SU-DHL-6 (cell line): ENCODE measurements around the gene C15orf61.

Source experiments
- H2AFZ ChIP-seq: fragments of 200-600 bp; sonication (generic); 2 replicates; pipeline ENCODE4 v1.6.1; 2014; ENCODE audit warnings: low read depth, mild to moderate bottlenecking, moderate library complexity, mixed read lengths, antibody characterized with exemption, low read length; ENCODE audit not compliant: severe bottlenecking
- H3F3A ChIP-seq: fragments of 200-600 bp; shearing (Covaris generic); 2 replicates; pipeline ENCODE4 v1.6.0; 2016; ENCODE audit warnings: antibody characterized with exemption, mild to moderate bottlenecking; ENCODE audit not compliant: insufficient read depth
- H3K27ac ChIP-seq: fragments of 200-600 bp; sonication (generic); 2 replicates; pipeline ENCODE4 v1.5.1; 2016; ENCODE audit warnings: low read depth, mild to moderate bottlenecking, low read length, moderate library complexity, mixed read lengths
- H3K27me3 ChIP-seq: fragments of 200-600 bp; sonication (generic), shearing (Covaris generic); 2 replicates; pipeline ENCODE4 v1.6.0; 2014; ENCODE audit warnings: mild to moderate bottlenecking, low read length
- H3K36me3 ChIP-seq: fragments of 200-600 bp; sonication (generic); 2 replicates; pipeline ENCODE4 v1.6.1; 2014; ENCODE audit warnings: mild to moderate bottlenecking, low read length, mixed read lengths
- H3K4me2 ChIP-seq: fragments of 300-600, 200-600 bp; shearing (Covaris generic), sonication (generic); 2 replicates; pipeline ENCODE4 v1.6.0; 2014; ENCODE audit warnings: low read length, low read depth, mild to moderate bottlenecking; ENCODE audit not compliant: poor library complexity, severe bottlenecking
- H3K4me3 ChIP-seq: fragments of 200-600 bp; sonication (generic); 2 replicates; pipeline ENCODE4 v1.5.1; 2014; ENCODE audit warnings: antibody characterized with exemption, low read length, mild to moderate bottlenecking, mixed read lengths; ENCODE audit not compliant: insufficient read depth, poor library complexity, severe bottlenecking
- H3K79me2 ChIP-seq: fragments of 200-600 bp; sonication (generic); 2 replicates; pipeline ENCODE4 v1.6.1; 2014; ENCODE audit warnings: mild to moderate bottlenecking, low read length, moderate library complexity; ENCODE audit not compliant: insufficient read depth
- H3K9ac ChIP-seq: fragments of 200-600 bp; sonication (generic); 2 replicates; pipeline ENCODE4 v1.7.0; 2014; ENCODE audit warnings: mild to moderate bottlenecking, low read length
- H3K9me2 ChIP-seq: fragments of 200-600 bp; sonication (generic); replicated peaks from 2 replicates; pipeline ENCODE4 v1.6.1; 2014; ENCODE audit warnings: low read length; ENCODE audit not compliant: insufficient read depth
- H3K9me3 ChIP-seq: fragments of 200-600 bp; sonication (generic); 2 replicates; pipeline ENCODE4 v1.6.1; 2014; ENCODE audit warnings: low read length, mixed read lengths; ENCODE audit not compliant: insufficient read depth
- H4K20me1 ChIP-seq: fragments of 200-600 bp; sonication (generic); 2 replicates; pipeline ENCODE4 v1.6.1; 2014; ENCODE audit warnings: low read depth, mild to moderate bottlenecking, antibody characterized with exemption, low read length, moderate library complexity, mixed read lengths
- CTCF ChIP-seq: fragments of 200-600 bp; sonication (generic); IDR thresholded peaks from one replicate; pipeline ENCODE4 v1.5.1; 2017; ENCODE audit warnings: antibody characterized with exemption, mild to moderate bottlenecking, low read length, moderate library complexity; ENCODE audit not compliant: insufficient read depth, poor library complexity, severe bottlenecking
- EZH2phosphoT487 ChIP-seq: fragments of 200-600 bp; sonication (generic), shearing (Covaris generic); conservative IDR thresholded peaks from 2 replicates; pipeline ENCODE4 v1.6.1; 2018; ENCODE audit warnings: mild to moderate bottlenecking, antibody characterized with exemption, low read length, moderate library complexity, mixed read lengths

Gene C15orf61

DNA sequence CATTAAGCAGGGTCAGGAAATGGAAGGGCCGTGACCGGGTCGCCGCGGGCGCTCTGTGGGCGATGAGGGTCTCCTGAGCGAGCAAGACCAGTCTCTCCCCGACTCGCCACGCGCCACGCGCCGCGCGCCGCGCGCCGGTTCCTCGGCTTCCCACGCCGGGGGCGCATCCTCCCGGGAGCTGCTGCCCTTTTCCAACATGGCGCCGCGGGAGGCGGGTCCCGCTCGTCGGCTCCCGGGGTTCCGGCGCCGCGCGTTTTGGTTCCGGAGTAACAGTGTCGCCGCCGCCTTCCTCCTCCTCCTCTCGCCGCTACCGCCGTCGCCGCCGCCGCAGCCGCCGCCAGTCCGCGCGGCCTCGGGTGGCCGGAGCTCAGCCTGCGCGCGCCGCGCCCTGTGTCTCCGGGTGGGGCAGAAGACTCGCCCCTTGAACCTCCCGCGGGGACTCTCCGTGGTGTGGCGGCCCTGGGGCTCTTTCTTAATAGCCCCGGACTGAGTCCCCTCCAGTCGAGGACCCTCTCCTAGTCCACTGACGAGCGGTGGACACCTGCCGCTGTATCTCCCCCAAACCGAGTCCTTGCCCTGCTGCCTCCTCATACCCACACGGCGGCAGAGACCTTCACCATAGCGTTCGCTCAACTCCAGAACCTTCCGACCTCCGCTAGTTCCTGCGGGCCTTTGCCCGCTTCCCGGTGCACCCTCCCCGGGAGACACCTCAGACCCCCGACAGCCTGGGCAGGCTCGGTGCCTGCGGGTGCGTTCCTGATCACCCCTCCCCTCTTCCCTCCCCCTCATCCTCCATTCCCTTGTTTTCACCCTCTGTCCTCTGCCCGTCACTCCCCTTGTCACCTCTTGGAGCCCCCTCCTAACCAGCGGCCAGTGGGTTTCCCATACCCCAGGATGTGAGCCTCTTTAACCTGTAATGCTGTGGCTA, 21.8 kb downstream of the C15orf61 start, which contains the start of gene MAP2K5:
Gene MAP2K5 (plus strand): TSS at position 284 of the 928 bp plus-strand sequence. CDS start 633 bp downstream, at position 917.
- H3K36me3 ChIP-seq: no peaks in the 10 kb centered on the region
- H3K27ac ChIP-seq: peak within 1 kb of the TSS; percentile 78
- H3K4me2 ChIP-seq: peak within 1 kb of the TSS; percentile 61
- no peaks in the 10 kb centered on the region for H3K9me2 ChIP-seq
- H3K27me3 ChIP-seq: no peaks in the 10 kb centered on the region
- H2AFZ ChIP-seq: peak within 1 kb of the TSS; percentile 83
- peak within 1 kb of the TSS; percentile 83 for H3K9ac ChIP-seq
- H4K20me1 ChIP-seq: no peaks in the 10 kb centered on the region
- H3K4me3 ChIP-seq: peak within 1 kb of the TSS; percentile 90
- no peaks in the 10 kb centered on the region for H3K9me3 ChIP-seq
- peaks cover 25% of the 10 kb centered on the region for H3F3A ChIP-seq
- no peaks in the 10 kb centered on the region for H3K79me2 ChIP-seq
- TF ChIP-seq EZH2phosphoT487 (no peak), CTCF (no peak)

- peak overlapping the region; percentile 78; the same call in 1 of the 2 replicates for H3K27ac ChIP-seq
- peak overlapping the region; percentile 83 for H2AFZ ChIP-seq
- no peaks in the 10 kb centered on the region for H3K27me3 ChIP-seq
- H3K9me2 ChIP-seq: no peaks in the 10 kb centered on the region
- peak overlapping the region; percentile 83 for H3K9ac ChIP-seq
- H3F3A ChIP-seq: peaks cover 25% of the 10 kb centered on the region
- H3K4me3 ChIP-seq: peak overlapping the region; percentile 90
- no peaks in the 10 kb centered on the region for H3K9me3 ChIP-seq
- peak overlapping the region; percentile 61 for H3K4me2 ChIP-seq
- H4K20me1 ChIP-seq: no peaks in the 10 kb centered on the region
- TF ChIP-seq CTCF: no peak
- no peak for TF ChIP-seq EZH2phosphoT487
- H3K79me2 ChIP-seq: no peaks in the 10 kb centered on the region
- no peaks in the 10 kb centered on the region for H3K36me3 ChIP-seq
Observed at GRCh38 chr15:67543348-67543718, 22.4 kb downstream of the C15orf61 start.

DNA sequence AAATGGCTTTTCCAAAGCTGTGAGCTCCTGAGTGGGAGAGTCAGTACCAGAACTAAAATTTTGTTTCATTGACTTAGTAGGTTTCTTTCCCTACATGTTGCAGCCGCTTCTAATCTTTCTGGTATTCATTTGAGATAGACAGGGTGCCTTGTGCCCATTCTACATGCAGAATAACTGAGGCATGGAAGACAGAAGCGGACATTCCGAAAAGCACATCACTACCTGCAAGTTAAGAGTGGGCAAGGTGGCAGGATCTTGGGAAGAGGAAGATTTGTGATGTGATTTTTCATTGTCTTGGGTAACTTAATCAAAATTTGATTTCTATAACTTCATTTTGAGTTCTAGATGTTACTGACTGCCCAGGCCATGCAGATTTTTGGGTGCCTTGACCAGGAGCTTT, 23.5 kb downstream of the C15orf61 start:
- no peaks in the 10 kb centered on the region for H3K9me3 ChIP-seq
- H3K79me2 ChIP-seq: no peaks in the 10 kb centered on the region
- no peaks in the 10 kb centered on the region for H3K27me3 ChIP-seq
- no peak overlapping the region for H3K9ac ChIP-seq
- H2AFZ ChIP-seq: no peak overlapping the region
- peaks cover 25% of the 10 kb centered on the region for H3F3A ChIP-seq
- H3K4me3 ChIP-seq: no peak overlapping the region
- no peaks in the 10 kb centered on the region for H3K9me2 ChIP-seq
- H4K20me1 ChIP-seq: no peaks in the 10 kb centered on the region
- no peak for TF ChIP-seq EZH2phosphoT487
- TF ChIP-seq CTCF: no peak
- H3K36me3 ChIP-seq: no peaks in the 10 kb centered on the region
- no peak overlapping the region for H3K27ac ChIP-seq
- no peak overlapping the region for H3K4me2 ChIP-seq
